Testis (tissue), 2 donors: ENCODE data around the gene CYP24A1.

ENCODE experiments used
- POLR2A ChIP-seq: fragments of 450-650 bp; IDR thresholded peaks from one replicate; pipeline ENCODE4 v1.6.1; 2017; ENCODE audit warnings: antibody characterized with exemption, mild to moderate bottlenecking, moderate library complexity
- TF ChIP-seq, protein P1 (sequence below), 3 experiments: fragments of 450-650 bp in 2 of 3; fragments of 200-600 bp in 1 of 3; sonication (generic) in 1 of 3; IDR thresholded peaks; one replicate each; pipeline ENCODE4 v1.5.1; 2016 to 2019; ENCODE audit warnings: antibody characterized with exemption in 3 of 3, mild to moderate bottlenecking in 2 of 3, moderate library complexity in 1 of 3

DNA sequence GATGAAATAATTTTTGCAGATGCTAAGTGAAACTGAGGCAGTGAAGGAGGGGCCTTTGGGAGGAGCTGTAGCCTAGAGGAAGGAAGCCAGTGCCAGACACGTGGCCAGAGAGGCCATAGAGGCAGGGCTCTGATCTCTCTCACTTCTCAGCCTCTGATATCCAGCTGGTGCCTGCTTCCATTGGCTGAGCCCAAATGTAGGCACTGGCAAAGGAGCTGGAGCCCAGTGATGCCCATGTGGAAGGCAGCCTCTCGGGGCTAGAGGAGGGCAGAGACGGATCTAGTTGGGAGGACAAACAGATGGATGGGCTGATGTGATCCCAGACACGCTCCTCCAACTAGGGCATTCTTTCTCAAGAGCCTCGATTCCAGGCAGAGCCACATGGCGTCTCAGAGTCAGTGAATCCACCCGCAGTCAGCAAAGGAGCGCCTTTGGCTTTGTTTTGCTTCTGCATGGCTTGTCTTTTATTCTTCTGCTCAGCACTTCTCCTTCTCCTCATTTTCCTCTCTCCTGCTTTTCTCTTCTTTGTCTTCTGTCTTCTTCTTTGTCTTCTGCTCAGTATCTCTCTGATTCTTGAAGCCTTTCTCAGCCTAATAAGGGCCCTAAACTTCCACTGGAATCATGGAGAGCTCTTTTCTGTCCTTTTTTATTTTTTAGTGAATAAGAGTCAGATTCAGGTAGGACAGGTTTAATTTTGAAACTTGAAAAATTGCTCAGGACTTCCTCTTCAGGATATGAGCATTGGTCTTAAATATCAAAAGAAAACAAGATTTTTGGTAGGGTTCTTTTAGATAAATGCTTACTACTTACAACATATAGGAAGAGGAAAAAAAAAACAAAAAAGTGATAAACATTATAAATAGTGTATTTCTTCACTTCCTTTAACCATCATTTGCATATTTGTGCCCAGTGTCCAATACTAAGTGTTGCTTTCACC is 41.8 kb downstream of the CYP24A1 start:
- TF ChIP-seq, protein P1, sequence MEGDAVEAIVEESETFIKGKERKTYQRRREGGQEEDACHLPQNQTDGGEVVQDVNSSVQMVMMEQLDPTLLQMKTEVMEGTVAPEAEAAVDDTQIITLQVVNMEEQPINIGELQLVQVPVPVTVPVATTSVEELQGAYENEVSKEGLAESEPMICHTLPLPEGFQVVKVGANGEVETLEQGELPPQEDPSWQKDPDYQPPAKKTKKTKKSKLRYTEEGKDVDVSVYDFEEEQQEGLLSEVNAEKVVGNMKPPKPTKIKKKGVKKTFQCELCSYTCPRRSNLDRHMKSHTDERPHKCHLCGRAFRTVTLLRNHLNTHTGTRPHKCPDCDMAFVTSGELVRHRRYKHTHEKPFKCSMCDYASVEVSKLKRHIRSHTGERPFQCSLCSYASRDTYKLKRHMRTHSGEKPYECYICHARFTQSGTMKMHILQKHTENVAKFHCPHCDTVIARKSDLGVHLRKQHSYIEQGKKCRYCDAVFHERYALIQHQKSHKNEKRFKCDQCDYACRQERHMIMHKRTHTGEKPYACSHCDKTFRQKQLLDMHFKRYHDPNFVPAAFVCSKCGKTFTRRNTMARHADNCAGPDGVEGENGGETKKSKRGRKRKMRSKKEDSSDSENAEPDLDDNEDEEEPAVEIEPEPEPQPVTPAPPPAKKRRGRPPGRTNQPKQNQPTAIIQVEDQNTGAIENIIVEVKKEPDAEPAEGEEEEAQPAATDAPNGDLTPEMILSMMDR (IDR thresholded peaks at IDR 0.05): no peak
- no peak for TF ChIP-seq POLR2A
